NB4 (cell line): Measurements from ENCODE around the gene PAX4.

Source experiments
- CTCF ChIP-seq: IDR thresholded peaks from one replicate; pipeline ENCODE4 v1.5.1; 2012; ENCODE audit warnings: low read depth, low read length
- MYC ChIP-seq: IDR thresholded peaks from 2 replicates; pipeline ENCODE4 v1.6.1; 2011; ENCODE audit warnings: low read depth, low read length
- POLR2A ChIP-seq: IDR thresholded peaks from 2 replicates; pipeline ENCODE4 v1.6.1; 2011; ENCODE audit warnings: mild to moderate bottlenecking; ENCODE audit not compliant: insufficient read length; ENCODE audit errors: extremely low read depth

- no peak for TF ChIP-seq CTCF
- no peak for TF ChIP-seq MYC
- no peak for TF ChIP-seq POLR2A
These were observed 39.6 kb upstream of the PAX4 start for GRCh38 chr7:127657500-127657899.
